ENCODE data around the gene LRRC46. TPM values are rescaled to one million over a fixed set of nuclear protein-coding genes. Genes with fewer than 3 reads are reported as not detected.

Gene LRRC46
- total RNA-seq, 4 donors from 2014 or later = 0.20 TPM; not detected in 3

DNA sequence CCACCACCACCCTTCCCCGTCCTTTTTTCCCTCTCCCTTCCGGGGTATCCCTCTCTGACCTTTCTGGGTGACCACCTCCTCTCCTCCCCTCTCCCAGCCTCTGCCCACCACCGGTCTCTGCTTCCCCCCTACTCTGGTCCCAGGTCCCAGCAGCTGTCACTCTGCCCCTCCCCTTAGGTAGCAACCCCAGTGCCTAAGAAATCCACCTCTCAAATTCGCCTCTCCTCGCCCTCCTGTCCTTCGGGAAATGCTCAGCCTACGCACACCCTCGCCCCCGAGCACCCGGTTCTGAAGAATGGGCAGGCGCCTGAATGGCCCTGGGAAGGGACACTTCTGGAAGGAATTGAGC lies 20.3 kb downstream of the LRRC46 start:
- DNase-seq = no peak
- in situ Hi-C loops (cut with MboI; ENCODE audit: low sequenced_read_pairs in 4 of 4) (no loop called here), intact Hi-C loops (cut with DNase I; ENCODE audit: low total_unique reads) (no loop called here)
- Histone ChIP-seq H3K27me3 (peaks cover 94 to 98% (median 95%) of the 10 kb centered on the region in 3 donors), H3K27ac (no peak overlapping the region), H3K9me3 (no peaks in the 10 kb centered on the region), H3K4me1 (peaks cover 5 to 16% of the 10 kb centered on the region in 2 donors), H3K4me3 (no peak overlapping the region), H3K36me3 (no peaks in the 10 kb centered on the region)
- no peak for ATAC-seq
- TF ChIP-seq CTCF (IDR thresholded peaks at IDR 0.05 in 4 of 5, conservative IDR thresholded peaks at IDR 0.05 in 1 of 5) (no peak), POLR2A (IDR thresholded peaks at IDR 0.05) (no peak)

- DNase-seq (no peak), ATAC-seq (no peak)
- no peak overlapping the region for H3K4me3 ChIP-seq
- no peak overlapping the region for H3K27ac ChIP-seq
- H3K36me3 ChIP-seq = no peaks in the 10 kb centered on the region
- intact Hi-C loops (cut with DNase I; ENCODE audit: low total_unique reads) = no loop called here
- H3K27me3 ChIP-seq = peaks cover 94 to 98% (median 94%) of the 10 kb centered on the region in 3 donors
- TF ChIP-seq POLR2A (IDR thresholded peaks at IDR 0.05) = no peak
- H3K9me3 ChIP-seq = no peaks in the 10 kb centered on the region
- H3K4me1 ChIP-seq = peaks cover 5 to 16% of the 10 kb centered on the region in 2 donors
- in situ Hi-C loops (cut with MboI; ENCODE audit: low sequenced_read_pairs in 4 of 4) = no loop called here
These were observed 20.9 kb downstream of the LRRC46 start for GRCh38 chr17:47852113-47852949.

GRCh38 chr17:47853616-47854015 lies 22.1 kb downstream of the LRRC46 start:
- DNase-seq = no peak
- in situ Hi-C loops (cut with MboI; ENCODE audit: low sequenced_read_pairs in 4 of 4) (no loop called here), intact Hi-C loops (cut with DNase I; ENCODE audit: low total_unique reads) (no loop called here)
- Histone ChIP-seq H3K36me3 (no peaks in the 10 kb centered on the region), H3K9me3 (no peaks in the 10 kb centered on the region), H3K4me1 (peaks cover 5 to 16% of the 10 kb centered on the region in 2 donors), H3K4me3 (no peak overlapping the region), H3K27me3 (peaks cover 81 to 85% (median 81%) of the 10 kb centered on the region in 3 donors), H3K27ac (no peak overlapping the region)
- no peak for ATAC-seq
- no peak for TF ChIP-seq POLR2A (IDR thresholded peaks at IDR 0.05)
- no peak for TF ChIP-seq CTCF (IDR thresholded peaks at IDR 0.05 in 4 of 5, conservative IDR thresholded peaks at IDR 0.05 in 1 of 5)

DNA sequence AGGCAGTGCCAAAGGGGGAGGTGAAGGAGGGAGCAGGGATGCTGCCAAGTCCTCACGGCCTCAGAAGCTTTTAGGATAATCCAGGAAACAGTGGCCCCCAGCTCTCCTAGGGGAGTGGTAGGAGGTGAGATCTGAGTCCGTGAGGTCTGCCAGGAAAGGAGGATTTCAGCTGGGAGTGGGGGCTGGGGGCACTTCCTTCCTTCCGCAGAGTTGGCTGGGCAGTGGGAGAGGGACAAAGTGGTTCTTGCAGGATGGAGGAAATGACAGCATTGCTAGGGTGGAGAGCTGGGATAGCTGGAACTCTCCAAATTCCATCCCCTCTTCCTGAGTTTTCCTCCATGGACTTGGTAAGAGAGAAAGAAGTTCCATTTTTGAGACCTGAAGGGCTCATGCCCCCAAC lies 24.3 kb downstream of the LRRC46 start:
- no peak for TF ChIP-seq CTCF (IDR thresholded peaks at IDR 0.05 in 4 of 5, conservative IDR thresholded peaks at IDR 0.05 in 1 of 5)
- no peak for TF ChIP-seq POLR2A (IDR thresholded peaks at IDR 0.05)
- in situ Hi-C loops (cut with MboI; ENCODE audit: low sequenced_read_pairs in 4 of 4) = no loop called here
- Histone ChIP-seq H3K27me3 (peaks cover 64 to 67% (median 66%) of the 10 kb centered on the region in 3 donors), H3K9me3 (no peaks in the 10 kb centered on the region), H3K27ac (no peak overlapping the region), H3K4me3 (no peak overlapping the region), H3K4me1 (peaks cover 5 to 14% of the 10 kb centered on the region in 2 donors), H3K36me3 (no peaks in the 10 kb centered on the region)
- ATAC-seq (no peak), DNase-seq (no peak)
- intact Hi-C loops (cut with DNase I; ENCODE audit: low total_unique reads) = no loop called here

DNA sequence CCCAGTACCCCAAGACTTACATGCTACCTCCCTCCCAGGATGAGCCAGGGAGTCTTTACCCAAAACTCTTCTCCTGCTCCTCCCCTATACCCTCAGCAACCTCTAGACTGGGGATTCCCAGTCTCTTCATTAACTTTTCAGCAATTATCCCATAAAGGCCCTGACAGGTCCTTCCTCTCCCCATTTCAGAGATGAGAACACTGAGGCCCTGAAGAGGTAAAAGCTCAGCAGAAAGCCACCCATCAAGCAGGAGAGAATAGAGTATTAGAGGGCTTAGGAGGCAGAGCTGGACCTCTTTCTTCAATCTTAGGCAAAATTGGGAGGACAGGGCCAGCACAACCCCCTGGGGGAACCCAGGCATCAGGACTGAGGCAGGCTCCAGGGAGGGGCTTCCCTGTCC lies 25.4 kb downstream of the LRRC46 start:
- peaks cover 54 to 58% (median 57%) of the 10 kb centered on the region in 3 donors for H3K27me3 ChIP-seq
- no peak for TF ChIP-seq CTCF (IDR thresholded peaks at IDR 0.05 in 4 of 5, conservative IDR thresholded peaks at IDR 0.05 in 1 of 5)
- no peak for TF ChIP-seq POLR2A (IDR thresholded peaks at IDR 0.05)
- no peak for ATAC-seq
- no peak for DNase-seq
- in situ Hi-C loops (cut with MboI; ENCODE audit: low sequenced_read_pairs in 4 of 4) = no loop called here
- H3K36me3 ChIP-seq = no peaks in the 10 kb centered on the region
- H3K4me3 ChIP-seq = no peak overlapping the region
- H3K27ac ChIP-seq = no peak overlapping the region
- H3K9me3 ChIP-seq = no peaks in the 10 kb centered on the region
- H3K4me1 ChIP-seq = peaks cover 0 to 3% of the 10 kb centered on the region in 2 donors
- intact Hi-C loops (cut with DNase I; ENCODE audit: low total_unique reads) = no loop called here
